ENCODE results near the gene B3GALT6.

The B3GALT6 gene

DNA sequence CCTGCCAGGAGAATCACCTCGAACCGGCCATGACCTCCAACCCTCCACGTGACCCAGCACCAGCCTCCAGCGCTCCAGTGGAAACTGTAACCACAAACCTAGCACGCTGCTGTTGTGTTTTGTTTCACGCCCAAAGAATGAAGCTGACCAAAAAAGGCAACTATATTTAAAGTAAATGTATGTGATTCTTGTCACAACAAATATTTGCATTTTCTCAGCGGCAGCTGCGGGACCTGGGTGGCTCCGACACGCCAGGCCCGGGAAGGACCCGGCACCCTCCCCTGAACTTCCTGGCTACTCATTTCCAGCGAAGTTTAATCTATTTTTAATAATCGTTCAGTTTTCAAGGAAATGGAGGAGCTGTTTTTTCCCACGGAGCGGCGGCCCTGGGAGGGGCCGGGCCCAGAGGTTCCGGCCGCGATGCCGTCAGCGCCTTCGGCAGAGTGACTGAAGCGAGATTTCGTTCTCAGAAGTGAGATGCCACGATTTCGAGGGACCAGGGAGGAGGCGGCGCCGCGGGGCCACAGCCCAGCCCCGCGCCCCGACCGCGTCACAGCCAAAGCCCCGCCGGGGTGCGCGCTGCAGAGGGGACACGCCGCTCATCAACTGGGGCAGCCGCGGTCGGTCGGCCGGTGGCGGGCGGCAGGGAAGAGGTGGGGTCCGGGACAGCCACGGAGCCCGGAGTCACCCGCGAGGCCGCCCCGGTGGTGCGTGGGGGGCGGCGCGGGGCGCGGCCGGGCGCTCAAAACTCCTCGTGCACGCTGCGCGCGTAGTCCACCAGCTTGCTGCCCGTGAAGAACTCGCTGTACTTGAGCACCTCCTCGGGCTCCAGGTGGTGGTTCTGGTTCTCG is 15.0 kb upstream of the B3GALT6 start:
- no peak for DNase-seq

DNA sequence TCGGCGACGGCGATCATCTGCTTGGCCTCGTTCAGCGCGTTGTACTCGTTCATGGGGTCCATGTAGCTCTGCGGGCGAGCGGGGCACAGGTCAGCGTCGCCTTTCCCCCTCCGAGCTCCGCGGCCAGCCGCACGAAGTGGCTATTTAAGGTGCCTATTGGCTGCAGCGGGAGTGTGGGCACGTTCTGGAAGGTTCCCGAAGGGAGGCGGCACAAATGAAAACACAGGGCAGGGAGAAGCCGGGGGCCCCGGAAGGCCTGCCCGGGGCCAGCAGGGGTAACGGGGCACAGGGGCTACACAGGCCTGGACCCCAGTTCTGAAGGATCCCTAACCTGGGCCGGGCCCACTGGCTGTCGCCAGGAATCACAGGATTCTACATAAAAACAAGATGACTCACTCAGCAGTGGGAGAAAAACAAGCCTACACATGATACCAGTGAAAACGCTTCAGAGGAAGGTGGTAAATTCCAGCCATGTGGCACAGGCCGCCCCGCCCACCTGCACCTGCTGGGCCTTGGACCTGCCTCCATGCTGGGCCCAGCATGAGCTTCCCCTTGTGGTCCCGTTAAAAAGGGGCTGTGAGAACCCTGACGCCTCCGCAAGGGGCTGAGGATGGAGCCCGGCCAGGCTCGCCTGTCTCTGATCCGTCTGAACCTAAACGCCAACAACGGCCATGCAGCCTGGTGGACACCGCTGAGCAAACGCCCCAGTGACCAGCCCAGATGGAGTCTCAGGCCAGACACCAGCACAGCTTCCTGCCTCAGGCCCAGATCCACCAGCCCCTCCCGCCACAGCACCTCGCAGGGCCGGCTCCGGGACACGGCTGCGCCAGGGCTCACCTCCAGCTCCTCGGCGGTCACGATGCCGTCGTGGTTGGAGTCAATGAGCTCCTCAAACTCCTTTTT is 14.2 kb upstream of the B3GALT6 start:
- DNase-seq, result no peak

DNA sequence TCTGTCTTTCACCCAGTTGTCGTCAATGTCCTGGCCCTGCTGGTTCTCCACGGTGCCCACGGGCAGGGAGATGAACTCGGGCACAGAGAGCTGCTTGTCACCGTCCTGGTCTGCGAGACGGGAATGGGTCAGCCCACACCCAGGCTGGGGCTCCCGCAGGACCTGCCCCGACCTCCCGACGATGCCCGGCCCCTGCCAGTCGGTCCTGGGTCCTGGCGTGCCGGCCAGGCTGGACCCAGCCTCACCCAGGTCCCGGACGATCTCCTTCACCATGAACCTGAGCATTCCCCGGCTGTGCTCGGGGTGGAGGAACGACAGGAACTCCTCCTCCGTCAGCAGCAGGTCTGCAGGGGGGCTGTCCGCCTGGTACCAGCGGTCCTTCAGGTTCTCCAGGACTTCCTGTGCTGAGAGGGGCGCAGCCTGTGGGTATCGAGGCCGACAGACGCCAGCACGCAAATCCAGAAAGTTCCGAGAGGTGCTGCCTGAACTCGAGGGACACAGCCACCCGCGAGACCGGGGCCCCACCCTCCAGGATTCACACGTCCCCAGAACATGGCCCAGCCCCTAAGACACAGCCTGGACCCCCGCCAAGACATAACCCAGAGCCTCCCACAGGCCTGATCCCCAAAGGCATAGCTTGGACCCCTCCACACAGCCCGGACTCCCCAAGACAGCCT is 13.4 kb upstream of the B3GALT6 start:
- no peak for DNase-seq

DNA sequence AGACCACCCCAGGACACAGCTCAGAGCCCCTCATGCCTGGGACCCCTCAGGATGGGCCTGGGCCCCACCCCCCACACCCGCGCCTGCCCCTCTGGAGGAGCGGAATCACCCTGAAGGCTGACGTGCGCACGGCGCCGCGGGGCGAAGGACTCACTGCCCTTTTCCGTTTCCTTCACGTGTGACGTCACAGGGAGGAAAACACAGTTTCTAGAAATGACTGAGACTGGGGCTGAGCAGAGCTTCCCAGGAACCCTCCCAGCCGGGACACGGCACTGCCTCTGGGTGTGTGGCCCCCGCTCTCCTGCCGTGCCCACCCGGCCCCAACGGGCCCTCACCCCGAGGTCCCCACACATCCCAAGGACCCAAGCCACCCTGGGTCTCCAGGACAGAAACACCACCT is 12.7 kb upstream of the B3GALT6 start:
- DNase-seq, result no peak

DNA sequence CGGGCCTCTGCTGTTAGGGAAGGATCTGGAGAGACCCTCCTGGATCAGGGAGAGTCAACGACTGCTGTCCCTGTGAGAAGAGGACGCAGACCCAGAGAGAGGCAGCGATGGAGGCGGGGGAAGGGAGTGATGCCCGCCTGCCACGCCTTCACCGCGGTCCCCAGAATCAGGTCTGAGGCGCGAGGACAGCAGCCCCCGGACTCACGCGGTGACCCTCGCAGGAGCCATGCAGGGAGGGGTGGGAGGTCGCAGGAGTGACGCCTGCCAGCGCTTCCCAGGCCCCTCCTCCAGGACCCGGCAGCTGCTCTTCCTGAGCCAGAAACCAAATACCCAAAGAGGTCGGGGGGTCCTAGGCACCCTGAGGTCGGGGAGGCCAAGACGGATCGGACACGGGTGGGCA is 11.8 kb upstream of the B3GALT6 start:
- no peak for DNase-seq

DNA sequence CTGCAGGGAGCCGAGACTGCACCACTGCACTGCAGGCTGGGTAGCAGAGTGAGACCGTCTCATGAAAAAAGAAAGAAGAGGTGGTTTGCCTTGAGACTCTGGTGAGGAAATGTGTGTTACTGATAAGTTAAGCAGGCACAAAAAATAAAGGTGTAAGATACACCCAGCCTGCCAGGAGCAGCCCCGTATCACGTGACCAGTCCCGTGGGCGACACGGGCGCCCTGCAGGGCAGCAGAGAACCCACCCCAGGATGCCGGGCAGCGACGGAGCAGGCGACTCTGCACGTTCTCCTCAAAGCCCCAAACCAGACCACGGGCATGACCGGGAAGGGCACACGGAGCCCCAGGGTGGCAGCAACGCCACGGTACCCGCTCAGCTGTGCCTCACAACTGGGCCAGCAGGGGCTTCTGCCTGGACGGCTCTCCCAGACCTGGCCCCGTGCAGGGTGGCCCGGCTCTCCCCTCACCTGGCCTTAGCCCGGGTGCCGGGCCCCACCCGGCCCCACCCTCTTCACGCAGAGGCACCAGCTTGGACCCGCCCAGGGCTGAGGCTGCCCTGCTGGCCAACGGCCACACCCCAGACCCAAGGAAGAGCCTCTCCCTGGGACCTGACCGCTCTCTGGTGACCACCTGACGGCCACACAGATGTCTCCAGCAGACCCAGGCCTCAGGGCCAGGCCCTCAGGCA is 10.0 kb upstream of the B3GALT6 start:
- DNase-seq, result no peak

DNA sequence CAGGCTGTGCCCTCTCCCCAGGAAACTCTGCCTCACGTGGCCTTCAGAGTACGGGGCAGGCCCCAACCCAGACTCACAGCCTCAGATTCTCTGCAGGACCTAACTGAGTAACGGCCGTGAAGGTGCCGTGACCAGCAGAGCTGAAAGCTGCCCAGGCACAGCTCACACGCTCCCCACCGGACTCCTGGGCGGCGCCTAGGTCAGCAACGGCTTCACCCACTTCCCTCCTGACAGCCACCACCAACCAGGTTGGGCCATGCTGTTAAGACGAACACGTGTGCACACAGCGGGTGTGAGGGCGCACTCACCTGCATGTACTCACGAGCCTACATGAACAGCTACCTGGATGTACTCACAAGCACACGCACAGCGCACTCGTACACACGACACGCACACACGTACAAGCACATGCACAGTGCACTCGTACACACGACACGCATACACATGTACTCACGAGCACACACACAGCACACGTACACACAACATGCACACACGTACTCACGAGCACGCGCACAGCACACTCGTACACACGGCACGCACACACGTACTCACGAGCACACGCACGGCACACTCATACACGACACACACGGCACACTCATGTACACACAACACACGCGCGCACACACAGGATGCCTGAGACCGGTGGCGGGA is 9.3 kb upstream of the B3GALT6 start:
- DNase-seq, result no peak

DNA sequence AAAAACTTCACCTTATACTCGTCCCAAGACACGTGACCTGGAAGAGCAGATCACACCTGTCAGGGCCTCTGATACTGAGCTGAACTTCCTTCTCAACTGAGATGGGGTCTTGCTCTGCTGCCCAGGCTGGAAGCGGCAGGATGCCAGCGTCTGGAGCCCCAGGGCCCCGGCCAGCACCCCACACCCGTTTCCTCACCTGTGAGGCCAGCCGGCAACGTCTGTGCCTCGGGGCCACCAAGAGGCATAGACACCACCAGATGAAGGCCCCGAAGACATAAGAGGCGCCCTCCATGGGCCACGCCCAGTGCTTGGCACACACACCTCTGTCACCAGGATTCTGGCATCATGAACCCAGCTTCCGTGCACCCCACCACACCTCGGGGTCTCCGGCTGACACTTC is 8.7 kb upstream of the B3GALT6 start:
- no peak for DNase-seq

DNA sequence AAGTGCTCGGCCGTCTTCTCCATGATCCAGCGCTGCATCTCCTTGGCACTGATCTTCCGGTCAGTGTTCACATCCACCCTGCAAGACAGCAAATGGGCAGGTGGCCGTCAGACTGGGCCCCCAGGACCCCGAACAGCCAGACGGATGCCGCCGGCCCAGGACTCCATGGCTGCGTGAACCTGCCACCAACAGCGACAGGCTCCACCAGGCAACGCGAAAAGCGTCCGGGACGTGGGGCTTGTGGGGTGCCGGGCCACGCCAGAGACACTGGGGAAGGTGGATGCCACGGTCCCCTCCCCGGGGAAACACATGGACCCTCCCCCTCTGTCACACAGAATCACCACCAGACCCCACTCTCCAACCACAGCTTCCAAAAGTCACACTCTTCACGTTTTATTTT is 8.1 kb upstream of the B3GALT6 start:
- no peak for DNase-seq

DNA sequence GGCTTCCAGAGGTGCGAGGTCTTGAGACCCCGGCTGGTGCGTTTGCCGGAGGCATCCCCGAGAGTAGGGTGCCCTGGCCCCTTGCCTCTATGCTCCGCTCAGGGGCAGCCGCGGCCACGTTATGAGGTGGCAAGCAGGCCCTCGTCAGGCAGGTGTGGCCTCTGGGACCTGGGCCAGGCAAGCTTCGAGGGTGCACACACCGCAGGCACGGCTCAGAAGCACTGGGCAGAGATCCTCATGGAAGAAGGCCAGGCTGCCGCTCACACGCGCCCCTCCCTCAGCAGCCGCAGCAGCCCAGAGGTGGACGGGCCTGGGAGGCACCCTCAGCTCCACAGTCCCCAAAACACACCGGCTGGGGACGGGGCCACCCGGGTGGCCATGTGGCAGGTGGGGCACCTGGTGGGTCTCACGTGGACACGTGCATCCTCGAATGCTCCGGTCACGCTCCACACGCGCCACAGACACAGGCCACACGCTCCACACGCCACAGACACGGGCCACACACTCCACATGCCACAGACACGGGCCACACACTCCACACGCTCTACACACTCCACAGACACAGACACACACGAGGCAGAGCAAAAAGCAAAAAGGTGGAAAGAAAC is 6.7 kb upstream of the B3GALT6 start:
- DNase-seq, result no peak

DNA sequence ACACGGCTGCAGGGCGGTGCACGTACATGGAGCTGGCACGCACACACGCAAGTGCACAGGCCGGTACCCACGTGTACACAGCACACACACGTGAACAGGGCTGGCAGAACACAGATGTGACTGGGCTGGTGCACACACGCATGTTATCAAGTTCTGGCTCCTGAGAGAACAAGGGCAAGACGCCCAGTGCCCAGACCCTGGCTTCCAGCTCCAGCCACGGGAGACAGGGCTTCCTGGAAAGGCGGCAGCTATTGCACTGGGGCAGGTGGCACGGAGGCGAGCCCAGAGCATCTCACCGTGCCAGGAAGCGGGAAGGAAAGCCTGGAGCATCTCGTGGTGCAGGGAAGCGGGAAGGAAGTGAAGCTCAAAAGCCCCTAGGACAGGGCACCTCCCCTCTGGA is 6.1 kb upstream of the B3GALT6 start:
- no peak for DNase-seq

DNA sequence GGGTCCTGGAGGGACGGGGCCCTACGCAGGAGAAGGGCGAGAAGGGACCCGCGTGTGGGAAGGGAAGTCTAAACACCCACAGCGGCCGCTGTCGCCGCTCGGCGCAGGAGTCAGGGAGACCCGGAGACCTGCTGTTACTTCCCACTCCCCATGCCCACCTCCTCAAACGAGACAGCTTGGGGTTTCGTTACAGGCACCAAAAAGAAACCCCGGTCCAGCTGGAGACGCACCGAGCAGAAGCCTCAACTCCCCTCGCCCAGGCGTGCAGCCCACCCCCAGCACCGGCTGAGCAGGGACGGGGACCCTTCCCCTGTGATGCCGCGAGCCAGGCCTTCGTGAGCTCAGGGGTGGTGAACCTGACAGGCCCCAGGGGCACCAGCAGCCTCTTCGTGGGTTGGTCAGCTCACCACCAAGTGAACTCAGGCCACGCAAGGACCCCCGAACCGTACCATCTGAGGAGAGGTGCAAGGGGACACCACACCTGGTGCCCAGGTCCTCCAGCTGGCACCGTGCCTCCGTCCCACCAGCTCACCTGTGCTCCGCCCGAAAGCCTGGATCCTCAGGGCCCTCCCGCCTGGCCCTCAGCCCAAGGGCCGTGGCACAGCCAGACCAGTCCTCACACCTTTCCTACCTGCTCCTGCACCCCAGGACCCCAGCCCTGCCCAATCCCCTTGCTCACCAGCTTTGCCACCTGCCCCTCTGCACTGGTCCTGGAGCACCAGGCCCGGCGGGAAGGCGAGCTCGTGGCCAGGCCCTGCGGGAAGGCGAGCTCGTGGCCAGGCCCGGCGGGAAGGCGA is 5.3 kb upstream of the B3GALT6 start:
- no peak for DNase-seq

DNA sequence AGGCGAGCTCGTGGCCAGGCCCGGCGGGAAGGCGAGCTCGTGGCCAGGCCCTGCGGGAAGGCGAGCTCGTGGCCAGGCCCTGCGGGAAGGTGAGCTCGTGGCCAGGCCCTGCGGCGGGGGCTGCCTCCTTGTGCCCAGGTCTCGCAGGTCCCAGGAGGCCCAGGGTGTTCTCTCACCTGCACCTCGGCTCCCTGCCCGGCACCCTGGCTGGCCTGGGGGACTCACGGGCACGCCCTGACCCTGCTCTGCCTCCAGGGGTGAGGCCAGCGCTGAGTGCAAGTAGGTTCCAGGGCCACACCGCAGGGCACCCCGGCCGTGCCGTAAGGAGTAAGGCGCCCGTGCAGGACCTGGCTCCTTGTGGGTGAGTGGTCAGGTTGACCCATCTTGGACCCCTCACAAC is 4.7 kb upstream of the B3GALT6 start:
- no peak for DNase-seq

DNA sequence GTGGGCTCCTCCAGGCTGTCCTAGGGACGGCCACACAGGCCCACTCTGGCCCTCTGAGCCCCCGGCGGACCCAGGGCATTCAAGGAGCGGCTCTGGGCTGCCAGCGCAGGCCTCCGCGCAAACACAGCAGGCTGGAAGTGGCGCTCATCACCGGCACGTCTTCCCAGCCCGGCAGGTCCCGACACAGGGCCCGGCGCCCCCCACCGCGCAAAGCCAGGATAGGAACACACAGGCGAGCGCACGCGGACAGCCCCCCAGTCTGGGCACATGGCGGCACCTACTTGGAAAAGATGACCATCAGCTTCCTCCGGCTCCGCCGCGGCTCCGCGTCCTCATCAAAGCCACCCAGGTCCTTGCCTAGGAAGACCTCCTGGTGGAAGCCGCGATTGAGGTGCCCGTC is 3.9 kb upstream of the B3GALT6 start:
- no peak for DNase-seq

DNA sequence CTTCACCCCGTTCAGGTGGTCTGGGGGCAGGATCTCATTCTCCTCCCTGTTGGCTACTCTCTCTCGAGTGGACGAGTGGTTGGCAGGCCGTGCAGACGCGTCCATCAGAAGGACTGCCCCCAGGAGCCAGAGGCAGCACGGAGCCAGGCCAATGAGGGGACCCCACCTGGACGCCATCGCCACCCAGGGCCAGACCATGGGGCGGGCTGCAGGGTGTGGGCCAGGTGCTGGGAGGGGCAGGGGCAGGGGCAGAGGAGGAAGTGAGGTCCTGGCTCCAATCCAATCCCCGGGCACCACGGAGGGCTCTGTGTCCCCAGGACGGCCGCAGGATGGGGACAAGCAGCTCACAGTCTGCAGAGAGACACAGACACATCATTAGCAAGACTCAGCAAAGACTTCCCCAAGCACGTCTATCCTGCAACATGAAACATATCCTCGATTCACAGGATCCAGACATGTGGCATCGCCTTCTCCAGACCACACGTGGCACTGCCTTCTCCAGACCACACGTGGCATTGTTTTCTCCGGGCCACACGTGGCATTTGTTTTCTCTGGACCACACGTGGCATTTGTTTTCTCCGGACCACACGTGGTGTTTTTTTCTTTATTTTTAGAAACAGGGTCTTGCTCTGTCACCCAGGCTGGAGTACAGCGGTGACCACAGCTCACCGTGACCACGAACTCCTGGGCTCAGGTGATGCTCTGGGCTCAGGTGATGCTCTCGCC is 3.3 kb upstream of the B3GALT6 start:
- DNase-seq, result no peak

DNA sequence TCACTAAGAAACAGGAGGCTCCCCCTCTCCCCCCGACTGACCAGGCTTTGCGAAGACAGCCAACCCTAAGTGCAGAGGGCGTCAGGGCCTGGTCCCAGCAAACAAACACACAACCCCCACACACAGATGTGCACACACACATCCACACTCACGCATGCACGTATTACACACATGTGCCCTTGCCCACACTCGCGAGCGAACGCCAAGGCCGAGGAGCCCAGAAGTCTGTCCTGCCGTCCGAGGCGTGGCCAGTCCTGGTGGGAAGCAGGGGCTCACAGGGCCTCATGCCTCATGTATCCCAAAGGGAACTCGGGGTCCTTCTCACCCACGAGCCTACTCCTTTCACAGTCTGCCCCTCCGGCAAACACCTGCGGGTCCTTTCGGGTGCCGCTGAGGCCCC is 2.3 kb upstream of the B3GALT6 start:
- DNase-seq, result no peak

DNA sequence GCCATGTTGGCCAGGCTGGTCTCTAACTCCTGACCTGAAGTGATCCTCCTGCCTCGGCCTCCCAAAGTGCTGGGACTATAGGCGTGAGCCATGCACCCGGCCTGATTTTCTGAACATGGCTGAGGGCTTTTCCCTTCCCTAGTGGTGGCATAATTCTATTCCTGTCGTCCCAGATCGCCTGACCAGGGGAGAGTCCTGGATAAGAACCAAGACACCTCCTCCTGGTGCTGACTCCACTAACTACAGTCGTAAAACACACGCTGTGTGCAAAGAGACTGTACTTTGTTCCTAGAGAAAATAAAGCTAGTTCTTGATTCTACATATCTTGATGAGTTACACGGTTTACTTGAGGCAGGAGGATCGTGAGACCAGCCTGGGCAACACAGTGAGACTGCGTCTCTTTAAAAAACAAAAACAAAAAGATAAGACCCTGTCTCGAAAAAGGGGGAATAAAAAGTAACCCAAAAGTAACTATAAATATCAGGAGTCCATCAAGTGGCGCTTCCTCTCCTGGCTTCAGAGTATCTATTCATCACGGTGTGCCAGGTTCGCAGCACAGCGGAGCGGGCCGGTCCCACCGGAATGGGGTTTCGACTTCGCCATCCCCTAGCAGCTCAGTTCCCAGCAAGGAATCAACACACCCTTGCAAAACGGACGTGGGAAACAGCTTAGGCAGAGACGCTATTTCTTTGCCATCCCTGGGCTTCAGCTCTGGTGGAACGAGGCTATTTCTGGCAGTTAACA is 1.2 kb upstream of the B3GALT6 start:
- DNase-seq, result no peak

DNA sequence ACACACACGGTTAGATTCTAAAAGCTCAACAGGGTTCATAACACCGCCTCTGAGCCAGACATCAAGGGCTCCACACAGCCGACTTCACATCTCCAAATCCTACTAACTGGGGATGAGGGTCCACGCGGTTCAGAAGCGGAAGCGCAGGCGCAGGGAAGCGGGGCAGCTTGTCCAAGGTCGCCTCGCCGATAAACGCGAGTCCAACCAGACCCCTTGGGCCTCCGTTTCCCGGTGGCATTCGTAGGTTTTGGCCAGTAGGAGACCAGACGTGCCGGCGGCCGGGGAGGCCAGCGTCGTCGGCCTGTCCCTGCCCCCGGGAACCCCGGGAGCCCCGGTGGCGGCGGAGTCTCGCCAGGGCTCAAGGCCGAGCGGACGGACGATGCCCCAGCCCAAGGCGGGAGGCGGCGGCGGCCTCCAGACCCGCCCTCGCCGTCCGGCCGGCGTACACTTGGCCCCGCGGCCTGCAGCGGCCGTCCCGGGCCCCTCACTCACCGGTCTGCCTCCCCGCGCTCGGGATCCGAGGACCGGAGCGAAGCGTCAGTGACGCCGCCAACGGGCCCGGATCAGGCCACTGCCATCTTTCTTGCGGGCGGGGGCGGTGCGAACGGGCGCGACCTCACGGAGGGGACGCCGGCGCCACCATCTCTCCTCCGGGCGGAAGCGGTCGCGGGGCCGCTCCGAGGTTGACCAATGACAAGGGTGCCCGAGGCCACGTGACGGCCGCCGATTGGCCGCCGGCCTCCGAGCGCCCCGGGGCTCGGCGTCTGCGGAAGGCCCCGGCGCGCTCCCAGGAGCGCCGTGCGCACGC is 433 bp upstream of the B3GALT6 start, which contains the start of gene SDF4:
Gene SDF4, minus strand, starts transcription at position 602 of the 808 bp plus-strand sequence. CDS start 3,229 bp downstream, outside the sequence.
- peak; percentile 97 for DNase-seq

Data from right forelimb (tissue), 1 donor.